ENCODE results near the gene RRAGD.
"Not testable (repeated sequence)": the region's sequence is repeated elsewhere in the genome, so short reads cannot be mapped to it uniquely, and the experiment has no call there.

Gene RRAGD

GRCh38 chr6:89411145-89412070, 665 bp downstream of the RRAGD start:
- DNase-seq (ENCODE audit: low read depth), result no peak

GRCh38 chr6:89410788-89411144, 1.3 kb downstream of the RRAGD start:
- DNase-seq (ENCODE audit: low read depth), result no peak

- no peak for DNase-seq (ENCODE audit: low read depth)
These were observed 1.8 kb downstream of the RRAGD start for GRCh38 chr6:89410231-89410761.

- no peak for DNase-seq (ENCODE audit: low read depth)
These were observed 2.5 kb downstream of the RRAGD start for GRCh38 chr6:89409461-89410035.

- DNase-seq (ENCODE audit: low read depth), result no peak
These were observed 5.9 kb downstream of the RRAGD start for GRCh38 chr6:89406141-89406540.

GRCh38 chr6:89404512-89404911, 7.6 kb downstream of the RRAGD start:
- no peak for DNase-seq (ENCODE audit: low read depth)

- DNase-seq (ENCODE audit: low read depth), result no peak
These were observed 9.3 kb downstream of the RRAGD start for GRCh38 chr6:89402776-89403175.

- no peak for DNase-seq (ENCODE audit: low read depth)
These were observed 11.1 kb downstream of the RRAGD start for GRCh38 chr6:89400912-89401399.

- no peak for DNase-seq (ENCODE audit: low read depth)
These were observed 12.0 kb downstream of the RRAGD start for GRCh38 chr6:89400050-89400449.

- no peak for DNase-seq (ENCODE audit: low read depth)
These were observed 13.1 kb downstream of the RRAGD start for GRCh38 chr6:89398762-89399525.

- not testable (repeated sequence) for DNase-seq (ENCODE audit: low read depth)
These were observed 14.2 kb downstream of the RRAGD start for GRCh38 chr6:89397884-89398283.

GRCh38 chr6:89393659-89394058, 18.4 kb downstream of the RRAGD start:
- no peak for DNase-seq (ENCODE audit: low read depth)

GRCh38 chr6:89392823-89393222, 19.2 kb downstream of the RRAGD start:
- DNase-seq (ENCODE audit: low read depth), result no peak

- DNase-seq (ENCODE audit: low read depth), result no peak
These were observed 23.2 kb downstream of the RRAGD start for GRCh38 chr6:89388846-89389245.

- no peak for DNase-seq (ENCODE audit: low read depth)
These were observed 24.4 kb downstream of the RRAGD start for GRCh38 chr6:89387516-89388201.

- no peak for DNase-seq (ENCODE audit: low read depth)
These were observed 25.1 kb downstream of the RRAGD start for GRCh38 chr6:89386917-89387491.

GRCh38 chr6:89385846-89386245, 26.2 kb downstream of the RRAGD start:
- DNase-seq (ENCODE audit: low read depth), result no peak

GRCh38 chr6:89385156-89385667, 26.9 kb downstream of the RRAGD start:
- DNase-seq (ENCODE audit: low read depth), result no peak

- DNase-seq (ENCODE audit: low read depth), result no peak
These were observed 31.0 kb downstream of the RRAGD start for GRCh38 chr6:89381031-89381430.

GRCh38 chr6:89379281-89379680, 32.8 kb downstream of the RRAGD start:
- DNase-seq (ENCODE audit: low read depth), result no peak

- DNase-seq (ENCODE audit: low read depth), result no peak
These were observed 33.4 kb downstream of the RRAGD start for GRCh38 chr6:89378628-89379027.

Data from GM04504 (cell line).